CD4-positive, alpha-beta T cell treated with Interleukin-17A for 1 hour (primary cell): ENCODE results near the gene CHMP6.

Experiments
- DNase-seq: peaks from one replicate; pipeline ENCODE4 v3.0.0-alpha.2; 2020

CHMP6 gene

DNA sequence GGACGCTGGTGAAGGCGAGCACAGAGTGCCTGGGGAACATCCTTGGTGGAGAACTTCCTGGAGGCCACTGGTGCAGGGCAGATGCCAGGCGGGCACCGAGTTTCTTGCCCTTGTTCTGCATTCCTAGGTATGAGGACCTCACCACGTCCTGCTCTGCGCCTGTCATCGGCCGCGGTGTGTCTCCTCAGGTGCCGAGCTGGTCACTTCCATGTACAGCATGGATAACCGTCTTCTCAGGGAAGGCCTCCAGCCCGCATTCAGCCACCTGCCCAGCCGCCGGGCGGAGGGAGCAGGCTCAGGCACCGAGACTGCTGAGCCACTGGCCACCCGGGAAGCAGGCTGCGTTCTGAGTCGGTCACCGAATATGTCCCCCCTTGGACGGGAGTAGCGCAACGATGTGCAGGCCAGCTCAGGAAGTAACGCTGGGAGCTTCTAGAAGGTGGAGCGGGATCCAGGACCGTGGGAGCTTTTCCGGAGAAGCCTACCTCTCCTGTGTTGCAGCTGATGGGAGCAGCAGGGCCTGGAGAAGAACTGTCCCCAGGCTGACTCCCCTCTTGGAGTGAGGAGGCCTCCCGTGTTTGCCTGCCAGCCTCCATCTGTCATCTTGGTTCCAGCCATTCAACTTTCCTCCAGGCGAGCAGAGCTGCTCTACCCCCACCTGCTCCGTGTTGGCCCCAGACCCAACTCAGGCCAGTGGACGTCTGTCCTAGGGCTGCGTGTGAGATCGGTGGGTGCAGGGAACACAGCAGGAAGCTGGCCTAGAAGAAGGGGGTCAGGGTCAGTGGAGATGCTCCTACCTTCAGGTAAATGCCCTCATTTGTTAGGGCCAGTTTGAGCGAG is 41.2 kb downstream of the CHMP6 start:
- no peak for DNase-seq

GRCh38 chr17:81033535-81034167 is 42.0 kb downstream of the CHMP6 start:
- no peak for DNase-seq

DNA sequence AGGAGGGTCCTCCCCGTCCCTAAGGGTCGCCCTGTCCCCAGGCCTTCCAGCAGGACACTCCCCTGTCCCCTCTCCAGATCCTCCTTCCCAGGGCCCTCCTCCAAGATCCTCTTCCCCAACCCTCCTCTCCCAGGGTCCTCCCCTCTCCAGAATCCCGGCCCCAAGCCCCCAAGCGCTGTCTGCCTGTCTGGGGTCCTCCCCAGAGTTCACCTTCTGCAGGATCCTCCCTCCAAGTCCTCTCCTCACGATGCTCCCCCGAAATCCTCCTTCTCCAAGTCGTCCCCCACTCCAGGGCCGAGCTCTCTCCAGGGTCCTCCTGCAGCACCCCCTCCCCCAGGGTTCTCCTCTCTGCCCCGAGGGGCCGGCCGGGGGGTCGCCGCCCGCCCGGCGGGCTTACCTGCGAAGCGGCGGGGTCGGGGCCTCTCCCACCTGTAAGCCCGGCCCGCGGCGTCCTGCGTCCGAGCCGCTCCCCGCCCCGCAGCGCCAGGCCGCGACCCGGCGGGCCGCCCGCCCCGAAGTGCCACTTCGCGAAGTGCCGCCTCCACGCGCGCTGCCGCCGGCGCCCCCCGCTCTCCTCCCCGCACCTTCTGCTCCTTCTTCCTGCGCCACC is 42.6 kb downstream of the CHMP6 start:
- no peak for DNase-seq

DNA sequence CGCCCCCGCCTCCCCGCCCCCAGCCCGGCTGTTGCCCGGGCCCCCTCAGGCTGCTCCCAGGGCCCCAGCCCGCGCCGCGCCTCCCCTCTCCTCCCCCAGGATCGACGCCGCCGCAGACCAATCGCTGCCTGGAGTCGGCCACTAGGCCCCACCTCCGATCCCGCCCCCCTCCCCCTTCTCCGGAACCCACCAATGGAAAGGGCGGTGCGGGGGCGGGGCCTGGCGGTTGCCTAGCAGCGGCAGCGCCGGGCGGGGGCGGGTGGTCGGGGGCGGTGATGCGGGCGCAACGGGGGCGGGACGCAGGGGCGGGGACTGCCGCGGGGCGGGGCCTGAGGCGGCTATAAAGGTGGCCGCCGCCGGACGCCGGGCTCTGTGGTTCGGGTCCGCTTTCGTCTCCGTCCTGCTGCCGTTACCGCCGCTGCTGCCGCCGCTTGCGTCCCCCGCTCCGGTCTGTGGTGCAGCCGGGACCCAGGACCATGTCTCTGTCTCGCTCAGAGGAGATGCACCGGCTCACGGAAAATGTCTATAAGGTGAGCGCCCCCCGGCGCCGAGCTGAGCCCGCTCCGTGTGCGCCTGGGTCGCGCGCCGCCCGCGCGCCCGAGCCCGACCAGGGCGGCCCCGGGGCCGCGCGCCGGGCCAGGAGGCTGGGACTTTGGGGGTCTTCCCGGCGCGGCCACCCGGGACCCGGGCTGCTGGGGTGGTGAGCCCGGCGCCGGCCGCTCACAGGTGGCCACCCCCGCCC is 43.3 kb downstream of the CHMP6 start, which contains the start of gene BAIAP2:
Gene BAIAP2, plus strand, starts transcription at position 373 of the 742 bp plus-strand sequence. Its CDS starts 104 bp downstream, at position 477.
- peak; percentile 96 for DNase-seq

- DNase-seq, result no peak
Measured at GRCh38 chr17:81035521-81036196, 44.0 kb downstream of the CHMP6 start.

- DNase-seq, result no peak
Measured at GRCh38 chr17:81036197-81036941, 44.7 kb downstream of the CHMP6 start.

GRCh38 chr17:81037026-81037797 is 45.6 kb downstream of the CHMP6 start:
- no peak for DNase-seq

DNA sequence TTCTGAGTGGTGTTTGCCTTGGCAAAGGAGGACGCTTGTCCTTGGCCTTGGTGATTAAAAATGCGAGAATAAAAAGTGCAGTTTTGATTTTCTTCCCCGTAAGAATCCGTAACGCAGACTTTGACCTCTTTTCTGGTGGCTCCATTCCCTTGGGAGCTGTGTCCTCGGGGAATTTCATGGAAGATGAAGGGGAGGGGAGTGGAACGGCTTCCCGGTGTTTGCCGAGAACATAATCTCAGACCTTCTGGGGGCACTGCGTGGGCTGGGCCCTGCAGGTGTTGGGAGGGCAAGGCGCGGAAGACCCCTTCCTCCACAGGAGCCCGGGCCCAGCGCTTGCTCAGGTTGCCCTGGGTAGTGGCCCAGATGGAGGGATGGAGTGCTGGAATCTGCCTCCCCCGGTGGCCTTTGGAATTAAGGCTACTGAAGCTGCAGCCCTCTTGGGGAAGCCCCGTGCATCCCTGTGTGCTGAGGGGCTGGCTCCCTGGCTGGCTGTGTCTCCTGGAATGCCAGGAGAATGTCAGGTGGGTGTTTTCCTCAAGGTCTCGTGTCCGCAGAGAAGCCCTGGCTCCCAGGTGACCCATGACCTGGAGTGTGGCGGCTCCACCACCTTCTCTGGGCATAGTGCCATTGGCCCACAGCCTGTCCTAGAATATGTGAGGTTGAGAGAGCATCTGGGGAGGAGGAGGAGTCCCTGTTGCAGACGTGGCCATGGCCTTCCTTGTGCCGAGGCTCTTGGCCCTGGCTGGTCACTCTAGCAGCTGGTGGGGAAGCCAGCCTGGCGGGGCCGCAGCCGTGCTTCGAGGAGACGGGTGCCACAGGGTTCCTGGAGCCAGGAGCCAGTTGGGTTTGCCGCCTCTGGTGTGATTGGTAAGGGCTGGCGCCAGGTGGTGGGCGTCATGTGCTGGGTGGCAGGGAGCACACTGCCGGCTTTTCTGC is 46.4 kb downstream of the CHMP6 start:
- DNase-seq, result no peak

DNA sequence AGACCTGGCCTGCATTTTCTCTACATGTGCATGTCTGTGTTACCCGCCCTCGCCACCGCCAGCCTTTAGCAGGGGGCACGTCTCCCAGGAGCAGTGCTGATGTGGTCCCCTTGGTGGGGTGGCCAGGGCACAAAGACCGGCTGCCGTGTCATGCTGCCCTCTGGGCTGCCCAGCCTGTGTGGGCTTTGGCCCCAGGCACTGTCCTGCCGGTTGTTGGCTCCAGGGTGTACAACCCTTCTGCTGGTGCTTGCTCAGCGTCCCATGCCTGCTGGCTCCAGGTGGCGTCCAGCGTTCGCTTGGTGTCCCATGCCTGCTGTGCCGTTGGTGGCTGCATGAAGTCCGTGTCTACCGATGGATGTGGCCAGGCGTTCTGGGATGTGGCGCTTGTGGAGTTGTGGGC is 47.5 kb downstream of the CHMP6 start:
- no peak for DNase-seq

DNA sequence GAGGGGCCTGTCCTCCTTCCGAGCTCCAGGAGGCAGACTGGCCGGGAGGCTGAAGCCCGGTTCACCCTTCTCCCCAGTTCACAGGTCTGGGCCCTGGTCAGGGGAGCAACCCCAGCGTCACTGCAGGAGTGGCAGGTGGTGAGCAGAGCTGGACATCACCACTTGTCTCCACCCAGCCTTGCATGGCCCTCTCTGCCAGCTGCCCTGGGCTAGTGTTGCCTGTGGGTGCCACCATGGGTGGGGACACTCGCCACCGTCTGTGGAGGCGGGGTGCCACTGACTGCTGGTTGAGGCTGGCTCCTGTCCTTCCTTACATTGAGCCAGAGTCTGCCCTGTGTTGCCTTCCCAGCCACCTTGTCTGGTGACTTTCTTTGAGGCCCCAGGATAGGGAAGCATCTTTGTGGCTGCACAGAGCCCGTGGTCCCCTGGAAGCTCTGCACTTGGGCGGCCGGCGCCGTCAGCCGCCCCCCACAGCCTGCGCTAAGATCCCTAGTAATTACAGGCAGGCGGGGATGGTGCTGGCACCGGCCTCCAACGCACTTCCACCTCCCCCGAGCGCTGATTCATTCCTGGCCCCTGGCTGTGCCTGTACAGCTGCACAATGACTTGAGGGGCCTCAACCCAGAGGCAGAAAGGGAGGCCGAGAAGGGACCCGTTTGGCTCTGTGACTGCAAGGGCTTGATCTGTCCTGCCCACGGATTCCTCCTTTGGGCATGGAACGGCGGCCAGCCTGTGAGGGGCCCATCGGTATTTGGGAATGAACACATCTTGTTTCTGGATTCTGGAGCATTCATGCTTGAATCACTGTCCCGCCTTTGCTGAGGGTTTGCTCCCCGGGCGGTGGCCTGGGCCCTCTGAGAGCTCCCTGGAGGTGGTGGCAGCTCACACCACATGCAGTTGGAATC is 48.5 kb downstream of the CHMP6 start:
- DNase-seq, result no peak

- DNase-seq, result no peak
Measured at GRCh38 chr17:81040791-81041337, 49.2 kb downstream of the CHMP6 start.

GRCh38 chr17:81042606-81043005 is 51.0 kb downstream of the CHMP6 start:
- no peak for DNase-seq

DNA sequence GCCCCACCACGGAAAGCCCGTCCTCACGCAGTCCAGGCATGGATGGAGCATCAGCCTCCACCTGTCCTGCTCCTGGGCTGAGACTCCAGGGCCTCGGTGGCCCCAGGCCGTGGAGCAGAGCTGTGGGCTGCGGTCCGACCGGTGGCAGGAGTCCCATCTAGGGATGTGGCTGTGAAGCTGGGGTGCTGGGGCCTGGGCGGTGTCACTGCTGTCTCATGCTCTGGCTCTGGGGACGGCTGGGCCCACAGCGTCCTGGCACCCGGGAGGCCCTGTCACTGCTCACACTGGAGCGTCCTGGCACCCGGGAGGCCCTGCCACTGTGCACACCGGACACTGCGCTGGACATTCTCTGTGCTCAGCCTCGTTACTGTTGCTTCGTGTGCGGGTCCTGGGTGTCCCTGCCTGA is 51.7 kb downstream of the CHMP6 start:
- no peak for DNase-seq

GRCh38 chr17:81043725-81044427 is 52.2 kb downstream of the CHMP6 start:
- no peak for DNase-seq

DNA sequence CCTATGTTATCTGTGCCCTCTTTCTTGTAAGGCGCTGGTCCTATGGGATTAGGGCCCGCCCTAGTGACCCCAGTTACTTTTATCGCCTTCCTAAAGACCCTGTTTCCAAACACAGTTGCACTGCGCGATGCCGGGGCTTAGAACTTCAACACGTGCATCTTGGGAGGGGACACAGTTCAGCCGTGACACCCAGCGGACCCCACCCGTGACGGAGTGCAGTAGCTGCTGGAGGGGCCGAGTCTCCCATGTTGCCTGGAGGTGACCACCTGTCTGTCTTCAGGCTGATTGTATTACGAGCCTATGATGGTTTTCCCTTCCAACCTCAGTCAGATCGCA is 52.8 kb downstream of the CHMP6 start:
- DNase-seq, result no peak

GRCh38 chr17:81044764-81045589 is 53.3 kb downstream of the CHMP6 start:
- no peak for DNase-seq

- DNase-seq, result no peak
Measured at GRCh38 chr17:81045590-81046095, 54.0 kb downstream of the CHMP6 start.
